Measurements from ENCODE around the gene C3orf52. TPM values are rescaled to one million over a fixed set of nuclear protein-coding genes. Genes with fewer than 3 reads are reported as not detected.
A peak's percentile ranks its signal among the peaks of the same experiment; 100 is the strongest.

The C3orf52 gene
- total and polyA plus RNA-seq, 8 donors = 4.9 to 30.5 (median 7.7) TPM

DNA sequence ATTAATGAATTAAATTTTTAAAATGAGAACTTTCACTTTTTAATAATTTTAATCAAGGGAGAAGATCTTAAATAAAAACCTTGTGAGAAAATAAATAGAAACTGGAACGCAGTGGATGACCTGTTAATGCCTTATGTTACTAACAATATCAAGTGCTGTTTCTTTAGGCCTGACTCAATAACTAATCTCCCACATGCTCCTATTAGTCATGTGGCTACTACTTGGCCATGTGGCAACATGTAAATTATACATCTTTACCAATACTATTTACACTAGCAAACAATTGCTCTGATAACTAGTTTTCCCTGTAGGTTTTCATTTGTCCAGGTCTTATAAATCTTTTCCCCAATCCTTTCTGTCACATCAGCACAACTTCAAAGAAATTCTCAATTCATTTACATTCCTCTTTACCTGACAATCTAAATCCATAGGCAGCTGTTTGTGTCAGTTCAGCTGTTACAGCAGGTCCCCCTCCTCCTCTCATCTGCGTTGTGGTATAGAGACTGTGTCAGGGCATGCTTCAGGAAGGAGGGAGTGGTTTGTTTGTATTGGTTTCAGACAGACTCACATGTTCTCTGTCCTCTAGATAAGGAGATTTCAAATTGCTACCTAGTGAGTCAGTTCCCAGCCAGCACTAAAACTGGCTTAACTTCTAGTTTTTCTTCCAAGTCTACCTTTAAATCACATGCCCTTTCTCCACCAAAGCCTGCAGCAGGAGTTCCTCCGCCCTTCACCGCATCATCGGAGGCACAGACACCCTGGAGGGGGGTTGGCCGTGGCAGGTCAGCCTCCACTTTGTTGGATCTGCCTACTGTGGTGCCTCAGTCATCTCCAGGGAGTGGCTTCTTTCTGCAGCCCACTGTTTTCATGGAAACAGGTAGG lies 11.3 kb upstream of the C3orf52 start:
- Histone ChIP-seq H3K36me3 (no peaks in the 10 kb centered on the region), H3K27ac (peak overlapping the region; percentile 35 to 52), H3K9me3 (no peaks in the 10 kb centered on the region), H3K4me1 (no peaks in the 10 kb centered on the region), H3K4me3 (no peak overlapping the region), H3K27me3 (no peaks in the 10 kb centered on the region)
- peak in 3 of 4 donors; percentile 32 to 83 (median 69) for DNase-seq
- ATAC-seq = peak; percentile 96
- intact Hi-C loops (cut with DNase I) = no loop called here
- TF ChIP-seq, protein P1, sequence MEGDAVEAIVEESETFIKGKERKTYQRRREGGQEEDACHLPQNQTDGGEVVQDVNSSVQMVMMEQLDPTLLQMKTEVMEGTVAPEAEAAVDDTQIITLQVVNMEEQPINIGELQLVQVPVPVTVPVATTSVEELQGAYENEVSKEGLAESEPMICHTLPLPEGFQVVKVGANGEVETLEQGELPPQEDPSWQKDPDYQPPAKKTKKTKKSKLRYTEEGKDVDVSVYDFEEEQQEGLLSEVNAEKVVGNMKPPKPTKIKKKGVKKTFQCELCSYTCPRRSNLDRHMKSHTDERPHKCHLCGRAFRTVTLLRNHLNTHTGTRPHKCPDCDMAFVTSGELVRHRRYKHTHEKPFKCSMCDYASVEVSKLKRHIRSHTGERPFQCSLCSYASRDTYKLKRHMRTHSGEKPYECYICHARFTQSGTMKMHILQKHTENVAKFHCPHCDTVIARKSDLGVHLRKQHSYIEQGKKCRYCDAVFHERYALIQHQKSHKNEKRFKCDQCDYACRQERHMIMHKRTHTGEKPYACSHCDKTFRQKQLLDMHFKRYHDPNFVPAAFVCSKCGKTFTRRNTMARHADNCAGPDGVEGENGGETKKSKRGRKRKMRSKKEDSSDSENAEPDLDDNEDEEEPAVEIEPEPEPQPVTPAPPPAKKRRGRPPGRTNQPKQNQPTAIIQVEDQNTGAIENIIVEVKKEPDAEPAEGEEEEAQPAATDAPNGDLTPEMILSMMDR (IDR thresholded peaks at IDR 0.05) = no peak

- no peaks in the 10 kb centered on the region for H3K27me3 ChIP-seq
- ATAC-seq = no peak
- H3K4me1 ChIP-seq = no peaks in the 10 kb centered on the region
- no peaks in the 10 kb centered on the region for H3K36me3 ChIP-seq
- H3K4me3 ChIP-seq = no peak overlapping the region
- TF ChIP-seq, protein P1 (IDR thresholded peaks at IDR 0.05) = no peak
- H3K27ac ChIP-seq = no peak overlapping the region
- DNase-seq = no peak
- intact Hi-C loops (cut with DNase I) = no loop called here
- H3K9me3 ChIP-seq = no peaks in the 10 kb centered on the region
These were observed 7.8 kb upstream of the C3orf52 start for GRCh38 chr3:112078125-112079083.

DNA sequence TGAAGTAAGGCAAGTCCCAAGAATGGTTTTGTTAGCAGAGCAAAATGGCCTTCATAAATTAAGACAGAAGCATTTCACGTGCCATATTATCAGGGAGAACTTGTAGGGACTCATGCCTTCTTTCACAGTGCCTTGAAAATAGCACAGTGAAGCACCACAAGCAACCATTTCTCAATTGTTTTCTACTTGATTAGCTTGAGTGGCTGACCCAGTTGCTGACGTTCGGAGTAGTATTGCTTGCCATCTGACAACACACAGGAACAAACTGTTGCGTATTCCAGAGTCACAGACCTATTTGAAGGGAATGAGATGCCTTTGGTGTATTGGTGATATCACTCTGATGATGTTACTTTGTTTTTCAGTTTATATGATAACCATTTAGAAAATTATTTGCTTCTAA lies 3.0 kb upstream of the C3orf52 start:
- Histone ChIP-seq H3K36me3 (no peaks in the 10 kb centered on the region), H3K27ac (no peak overlapping the region), H3K9me3 (no peaks in the 10 kb centered on the region), H3K4me1 (peaks cover 0 to 15% of the 10 kb centered on the region in 2 donors), H3K4me3 (no peak overlapping the region), H3K27me3 (peaks cover 4 to 36% of the 10 kb centered on the region in 2 donors)
- TF ChIP-seq, protein P1 (IDR thresholded peaks at IDR 0.05) = no peak
- no peak for ATAC-seq
- DNase-seq = no peak
- intact Hi-C loops (cut with DNase I) = no loop called here

- Histone ChIP-seq H3K27ac (peak overlapping the region in 1 of 2 donors; percentile 66), H3K4me3 (no peak overlapping the region), H3K9me3 (no peaks in the 10 kb centered on the region), H3K27me3 (peaks cover 4 to 54% of the 10 kb centered on the region in 2 donors), H3K36me3 (no peaks in the 10 kb centered on the region), H3K4me1 (peaks cover 0 to 20% of the 10 kb centered on the region in 2 donors)
- DNase-seq (peak in 1 of 4 donors; percentile 11), ATAC-seq (no peak)
- intact Hi-C loops (cut with DNase I) = no loop called here
- TF ChIP-seq, protein P1 (IDR thresholded peaks at IDR 0.05) = no peak
These were observed 1.0 kb upstream of the C3orf52 start for GRCh38 chr3:112084980-112085705.

All from left lung (tissue), 10 donors.